Coronary artery (tissue), 2 donors: ENCODE data around the gene AJUBA.

Experiments used
- DNase-seq: peaks from one replicate; pipeline ENCODE4 v3.0.0-alpha.2; 2017; ENCODE audit warnings: low spot score
- H3K27ac ChIP-seq, 2 donors: fragments of 200-600 bp; sonication (generic); one replicate each; pipeline ENCODE4 v1.5.1; 2016 to 2019
- H3K4me3 ChIP-seq: fragments of 200-600 bp; sonication (generic); 2 replicates; pipeline ENCODE4 v1.5.1; 2016; ENCODE audit warnings: mild to moderate bottlenecking, moderate library complexity
- TF ChIP-seq, protein P1 (sequence below): fragments of 200-600 bp; sonication (generic); IDR thresholded peaks from one replicate; pipeline ENCODE4 v1.5.1; 2019; ENCODE audit warnings: antibody characterized with exemption

Gene AJUBA

GRCh38 chr14:22979748-22980392, 2.5 kb downstream of the AJUBA start:
- no peak for DNase-seq
- TF ChIP-seq, protein P1, sequence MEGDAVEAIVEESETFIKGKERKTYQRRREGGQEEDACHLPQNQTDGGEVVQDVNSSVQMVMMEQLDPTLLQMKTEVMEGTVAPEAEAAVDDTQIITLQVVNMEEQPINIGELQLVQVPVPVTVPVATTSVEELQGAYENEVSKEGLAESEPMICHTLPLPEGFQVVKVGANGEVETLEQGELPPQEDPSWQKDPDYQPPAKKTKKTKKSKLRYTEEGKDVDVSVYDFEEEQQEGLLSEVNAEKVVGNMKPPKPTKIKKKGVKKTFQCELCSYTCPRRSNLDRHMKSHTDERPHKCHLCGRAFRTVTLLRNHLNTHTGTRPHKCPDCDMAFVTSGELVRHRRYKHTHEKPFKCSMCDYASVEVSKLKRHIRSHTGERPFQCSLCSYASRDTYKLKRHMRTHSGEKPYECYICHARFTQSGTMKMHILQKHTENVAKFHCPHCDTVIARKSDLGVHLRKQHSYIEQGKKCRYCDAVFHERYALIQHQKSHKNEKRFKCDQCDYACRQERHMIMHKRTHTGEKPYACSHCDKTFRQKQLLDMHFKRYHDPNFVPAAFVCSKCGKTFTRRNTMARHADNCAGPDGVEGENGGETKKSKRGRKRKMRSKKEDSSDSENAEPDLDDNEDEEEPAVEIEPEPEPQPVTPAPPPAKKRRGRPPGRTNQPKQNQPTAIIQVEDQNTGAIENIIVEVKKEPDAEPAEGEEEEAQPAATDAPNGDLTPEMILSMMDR: no peak
- H3K27ac ChIP-seq: peak overlapping the region; percentile 67 to 95
- H3K4me3 ChIP-seq: peak overlapping the region; percentile 94

DNA sequence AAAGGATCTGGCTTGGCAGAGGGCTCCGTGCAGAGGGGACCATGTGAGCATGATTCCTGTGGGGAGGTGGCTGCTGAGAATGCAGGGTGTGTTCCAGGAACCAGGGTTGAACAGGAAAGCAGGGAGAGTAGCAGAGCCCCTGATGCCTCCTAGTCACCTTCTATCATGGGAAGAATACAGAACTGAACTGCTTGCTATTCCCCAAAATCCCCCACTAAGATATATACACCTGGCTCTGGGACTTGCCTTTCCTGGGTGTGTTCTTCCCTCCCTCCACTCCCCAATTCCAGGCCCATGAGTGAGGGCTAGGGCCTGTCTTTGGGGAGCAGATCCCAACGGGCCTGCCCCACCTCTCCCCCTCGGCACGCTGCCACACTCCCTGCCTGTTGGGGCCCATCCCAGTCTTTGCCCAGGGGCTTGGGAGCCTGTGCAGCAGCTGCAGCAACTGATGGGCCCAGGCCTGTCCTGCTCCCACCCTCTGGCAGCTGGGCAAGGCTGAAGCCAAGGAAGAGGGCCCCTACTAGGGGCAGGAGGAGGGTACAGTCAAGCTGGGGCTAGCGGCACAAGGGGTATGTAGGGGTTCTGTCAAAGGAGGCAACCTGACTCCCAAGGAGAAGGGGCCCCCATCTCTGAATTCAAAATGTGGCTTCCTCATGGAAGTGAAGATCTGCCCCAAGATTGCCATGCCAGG, 3.2 kb downstream of the AJUBA start:
- DNase-seq: no peak
- peak overlapping the region; percentile 18 for H3K4me3 ChIP-seq
- peak overlapping the region; percentile 67 to 95 for H3K27ac ChIP-seq

DNA sequence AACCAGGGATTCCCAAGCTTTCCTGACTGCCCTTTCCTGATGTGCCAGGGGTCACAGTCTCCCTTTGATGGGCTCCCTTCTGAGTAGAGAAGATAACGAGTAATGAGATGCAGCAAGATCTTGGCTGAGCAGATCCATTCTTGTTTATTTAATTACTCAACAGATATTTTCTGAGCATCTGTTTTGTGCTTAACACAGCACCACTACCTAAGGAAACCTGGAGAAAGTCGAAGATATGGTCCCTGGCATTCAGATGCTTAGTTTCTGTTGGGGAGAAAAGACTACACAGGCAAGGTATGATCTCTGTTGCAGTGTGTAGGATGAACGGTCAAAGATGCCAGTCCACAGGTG, 3.9 kb downstream of the AJUBA start:
- DNase-seq: no peak
- peak overlapping the region; percentile 67 to 95 for H3K27ac ChIP-seq
- TF ChIP-seq, protein P1: no peak
- H3K4me3 ChIP-seq: no peak overlapping the region

More for the DNA sequence above, 3.2 kb downstream of the AJUBA start:
- TF ChIP-seq, protein P1: no peak

DNA sequence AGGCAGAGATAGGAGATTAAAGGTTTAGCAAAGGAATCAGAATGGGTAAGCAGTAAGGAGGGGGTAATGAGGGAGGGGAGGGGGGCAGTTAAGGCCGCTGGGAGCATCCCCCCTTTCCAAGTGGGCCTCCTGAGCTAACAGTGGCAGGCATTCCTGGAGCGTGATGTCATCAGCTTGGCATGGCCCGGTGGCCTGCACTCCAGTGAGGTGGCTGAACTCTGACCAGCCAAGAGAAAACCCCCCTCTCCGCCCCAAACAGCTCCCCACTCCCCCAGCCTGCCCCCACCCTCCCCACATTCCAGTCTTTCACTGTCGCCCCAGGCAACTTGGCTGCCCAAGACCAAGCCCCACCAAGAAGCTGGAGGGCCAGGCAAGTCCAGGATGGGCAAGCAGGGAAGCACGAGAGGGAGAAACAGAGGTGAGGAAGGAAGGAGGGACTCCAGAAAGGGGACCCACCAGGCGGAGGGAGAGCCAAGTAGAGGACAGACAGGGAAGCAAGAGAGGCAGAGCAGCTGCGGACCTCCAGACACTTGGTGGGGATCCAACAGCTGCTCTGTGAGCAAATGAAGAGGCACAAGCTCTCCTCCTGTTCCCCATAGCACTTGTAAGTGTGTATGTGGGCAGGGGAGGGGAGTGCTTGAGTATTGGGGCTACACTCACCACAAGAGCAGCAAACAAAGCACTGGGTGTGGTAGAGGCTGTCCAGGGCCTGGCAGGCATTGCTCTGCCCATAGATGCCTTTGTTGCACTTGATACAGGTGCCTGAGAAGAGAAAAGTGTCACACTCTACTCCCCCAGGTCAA, 4.5 kb downstream of the AJUBA start:
- Histone ChIP-seq H3K4me3 (peak overlapping the region; percentile 24), H3K27ac (peak overlapping the region; percentile 67 to 95)
- DNase-seq: peak; percentile 82
- TF ChIP-seq, protein P1: no peak

GRCh38 chr14:22977434-22977683, 5.0 kb downstream of the AJUBA start:
- Histone ChIP-seq H3K4me3 (peak overlapping the region; percentile 24), H3K27ac (peak overlapping the region; percentile 67 to 95)
- DNase-seq: no peak
- TF ChIP-seq, protein P1: no peak

- TF ChIP-seq, protein P1: no peak
- DNase-seq: no peak
- no peak overlapping the region for H3K4me3 ChIP-seq
- H3K27ac ChIP-seq: peak overlapping the region; percentile 67 to 95
Observed at GRCh38 chr14:22976620-22977433, 5.5 kb downstream of the AJUBA start.
